SJCRH30 (cell line): Measurements from ENCODE around the gene SLC16A4. TPM values are rescaled to one million over a fixed set of nuclear protein-coding genes. Genes with fewer than 3 reads are reported as not detected.
"Not testable (repeated sequence)": the region's sequence is repeated elsewhere in the genome, so short reads cannot be mapped to it uniquely, and the experiment has no call there.

Source experiments
- DNase-seq, 2 experiments: peaks; one replicate each; pipeline ENCODE4 v3.0.0-alpha.2; 2015 to 2020
- H3K27ac ChIP-seq: fragments of 250-450 bp; sonication (Bioruptor Pico); 2 replicates; pipeline ENCODE4 v1.5.1; 2020; ENCODE audit warnings: mild to moderate bottlenecking, moderate library complexity
- H3K27me3 ChIP-seq: fragments of 250-450 bp; sonication (Bioruptor Pico); 2 replicates; pipeline ENCODE4 v1.5.1; 2020; ENCODE audit warnings: mild to moderate bottlenecking, moderate library complexity
- H3K36me3 ChIP-seq: fragments of 250-450 bp; sonication (Bioruptor Pico); 2 replicates; pipeline ENCODE4 v1.5.1; 2020; ENCODE audit warnings: mild to moderate bottlenecking, moderate library complexity
- H3K4me1 ChIP-seq: fragments of 250-450 bp; sonication (Bioruptor Pico); 2 replicates; pipeline ENCODE4 v1.5.1; 2020; ENCODE audit warnings: mild to moderate bottlenecking, moderate library complexity
- H3K4me3 ChIP-seq: fragments of 250-450 bp; sonication (Bioruptor Pico); 2 replicates; pipeline ENCODE4 v1.5.1; 2020; ENCODE audit warnings: mild to moderate bottlenecking, moderate library complexity
- H3K9me3 ChIP-seq: fragments of 250-450 bp; sonication (Bioruptor Pico); replicated peaks from 2 replicates; pipeline ENCODE4 v1.5.1; 2020; ENCODE audit warnings: mild to moderate bottlenecking, moderate library complexity
- total RNA-seq: library from RNA; depleted of rRNA; stranded (reverse); fragments of >200 nt; shearing (Covaris generic); gene quantifications from 2 replicates; pipeline ENCODE4 v1.2.3, GENCODE V29; 2014

SLC16A4 gene
- total RNA-seq, 1 experiment from 2014 or later = 4.9 TPM

DNA sequence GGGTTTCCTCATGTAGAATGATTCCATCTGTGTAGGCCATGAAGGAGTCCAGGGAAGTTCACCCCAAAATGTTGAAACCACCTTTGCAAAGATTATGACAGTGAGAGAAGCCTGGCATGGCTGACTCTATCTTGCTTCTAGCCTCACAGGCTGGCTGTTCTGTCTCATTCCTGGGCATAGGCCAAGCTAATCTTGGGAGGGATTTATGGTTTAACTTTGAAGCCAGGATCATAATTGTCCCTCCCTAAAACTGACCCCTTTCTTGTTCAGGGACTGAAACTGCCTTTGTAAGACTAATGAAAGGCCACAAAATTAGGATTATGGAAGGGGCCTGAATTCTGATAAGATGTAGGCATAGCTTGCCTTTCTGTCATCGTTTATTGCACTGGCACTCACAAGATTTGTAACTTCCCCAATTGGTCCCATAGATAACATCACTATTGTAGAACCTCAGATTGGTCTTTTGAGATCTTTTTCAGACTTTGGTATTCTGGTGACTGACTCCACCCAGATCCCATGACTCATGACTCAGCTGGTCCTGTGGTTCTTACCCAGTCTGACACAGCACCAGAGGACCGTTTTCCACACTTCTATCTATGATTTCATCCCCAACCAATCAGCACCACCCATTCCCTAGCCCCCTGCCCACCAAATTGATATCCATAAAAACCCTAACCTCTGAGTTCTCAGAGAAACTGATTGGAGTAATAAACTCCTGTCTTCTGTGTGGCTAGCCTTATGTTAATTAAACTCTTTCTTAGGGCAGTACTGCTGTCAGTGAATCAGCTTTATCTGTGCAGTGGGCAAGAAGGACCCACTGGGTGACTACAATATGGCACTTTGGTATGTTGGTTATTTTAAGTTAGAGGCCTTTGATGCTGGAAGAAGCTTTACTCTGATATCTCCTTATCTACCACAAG lies 30.3 kb upstream of the SLC16A4 start:
- Histone ChIP-seq H3K9me3 (no peaks in the 10 kb centered on the region), H3K4me3 (no peak overlapping the region), H3K36me3 (no peaks in the 10 kb centered on the region), H3K27ac (no peak overlapping the region), H3K27me3 (no peaks in the 10 kb centered on the region; the same call in 1 of the 2 replicates), H3K4me1 (no peaks in the 10 kb centered on the region)
- no peak for DNase-seq

DNA sequence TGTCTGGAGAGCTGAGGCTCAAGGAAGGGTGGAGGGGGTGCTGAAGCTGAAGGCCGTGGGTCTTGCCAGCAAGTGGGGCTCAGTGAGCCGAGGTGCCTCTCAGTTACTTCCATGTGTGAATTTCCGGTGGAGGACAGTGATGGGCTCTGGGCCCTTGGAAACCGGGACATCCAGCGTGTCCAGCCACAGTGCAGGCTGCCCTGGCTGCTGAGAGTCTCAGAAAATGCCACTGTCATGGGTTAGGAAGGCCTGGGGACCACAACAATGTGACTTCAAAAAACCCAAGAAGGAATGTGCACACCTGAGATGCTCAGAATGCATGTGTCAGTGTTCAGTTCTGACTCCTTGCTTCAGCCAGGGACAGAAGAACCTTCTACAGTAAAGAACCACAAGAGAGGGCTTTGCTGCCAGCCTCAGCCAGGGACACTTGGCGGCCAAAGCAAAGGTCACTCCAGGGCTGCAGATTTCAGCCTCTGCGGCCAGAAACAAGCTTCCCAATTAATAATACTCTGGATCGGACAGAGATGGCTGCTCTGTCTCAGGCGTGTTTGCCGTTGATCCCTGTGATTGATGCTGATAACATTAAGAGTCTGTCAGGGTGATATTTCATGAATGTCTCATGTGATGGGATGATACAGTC lies 29.3 kb upstream of the SLC16A4 start:
- DNase-seq = no peak
- Histone ChIP-seq H3K36me3 (no peaks in the 10 kb centered on the region), H3K4me1 (no peaks in the 10 kb centered on the region), H3K27me3 (no peaks in the 10 kb centered on the region), H3K9me3 (no peaks in the 10 kb centered on the region), H3K27ac (no peak overlapping the region), H3K4me3 (no peak overlapping the region)

DNA sequence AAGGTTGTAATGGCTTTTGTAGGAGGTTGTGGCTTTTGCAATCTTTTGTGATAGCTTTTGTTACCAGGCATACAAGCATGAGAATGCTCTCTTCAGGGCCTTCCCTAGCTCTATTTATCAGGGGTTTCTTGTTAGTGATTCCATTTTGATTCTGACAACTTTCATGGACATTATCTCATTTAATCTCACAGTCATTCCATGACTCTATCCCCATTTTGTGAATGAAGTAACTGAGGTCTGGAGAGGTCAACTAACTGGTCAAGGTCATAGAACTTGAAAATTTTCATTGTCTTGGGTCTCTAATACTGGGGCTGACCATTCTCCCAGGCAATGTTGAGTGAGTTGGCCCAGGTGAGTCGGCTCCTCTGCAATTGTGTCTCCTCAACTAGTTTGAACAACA lies 27.9 kb upstream of the SLC16A4 start:
- no peak for DNase-seq
- Histone ChIP-seq H3K36me3 (no peaks in the 10 kb centered on the region), H3K9me3 (no peaks in the 10 kb centered on the region), H3K27ac (no peak overlapping the region), H3K4me3 (no peak overlapping the region), H3K27me3 (no peaks in the 10 kb centered on the region), H3K4me1 (no peaks in the 10 kb centered on the region)

DNA sequence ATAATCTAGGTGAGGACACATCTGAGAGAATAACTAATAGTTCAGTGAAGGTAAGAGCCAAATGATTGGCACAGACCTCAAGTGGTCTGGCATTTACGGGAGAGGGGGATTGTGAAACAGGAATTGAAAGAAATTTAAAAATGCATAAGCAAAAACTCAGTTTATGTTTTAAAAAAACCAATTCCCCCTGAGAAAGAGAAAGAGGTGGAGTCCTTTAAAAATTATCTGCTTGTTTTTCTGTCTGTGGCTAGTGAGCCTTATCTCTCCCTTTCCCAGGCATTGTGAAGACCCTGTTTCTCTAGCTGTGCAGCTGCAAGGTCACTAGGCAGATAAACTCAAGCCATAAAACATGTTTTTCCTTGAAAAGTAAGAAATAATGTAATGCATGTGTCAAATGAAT lies 22.2 kb upstream of the SLC16A4 start:
- not testable (repeated sequence) for H3K27me3 ChIP-seq, DNase-seq

DNA sequence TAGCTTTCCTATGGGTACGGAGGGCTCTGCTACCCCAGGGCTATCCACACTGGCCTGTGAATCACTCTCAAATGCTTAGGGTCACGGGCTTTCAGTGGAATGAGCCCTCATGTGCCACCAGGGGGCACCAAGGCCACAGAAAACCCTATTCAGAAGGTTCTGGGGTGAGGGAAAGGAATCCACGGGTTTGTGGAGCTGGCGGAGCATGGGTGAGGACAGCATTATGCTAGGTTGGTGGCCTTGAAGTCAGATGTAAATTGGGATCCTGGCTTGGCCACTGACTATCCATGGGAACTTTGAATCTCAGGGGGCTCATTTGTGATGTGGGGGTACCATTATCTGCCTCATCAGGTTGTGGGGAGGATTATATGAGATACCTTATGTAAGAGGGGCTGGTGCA lies 21.8 kb upstream of the SLC16A4 start:
- H3K4me1 ChIP-seq = no peaks in the 10 kb centered on the region
- DNase-seq = peak; percentile 50 to 76
- no peaks in the 10 kb centered on the region for H3K27me3 ChIP-seq
- no peaks in the 10 kb centered on the region for H3K9me3 ChIP-seq
- H3K4me3 ChIP-seq = no peak overlapping the region
- no peak overlapping the region for H3K27ac ChIP-seq
- H3K36me3 ChIP-seq = no peaks in the 10 kb centered on the region

More for the DNA sequence above, 22.2 kb upstream of the SLC16A4 start:
- H3K27ac ChIP-seq, H3K36me3 ChIP-seq, H3K4me1 ChIP-seq, H3K9me3 ChIP-seq, H3K4me3 ChIP-seq: not testable (repeated sequence)

DNA sequence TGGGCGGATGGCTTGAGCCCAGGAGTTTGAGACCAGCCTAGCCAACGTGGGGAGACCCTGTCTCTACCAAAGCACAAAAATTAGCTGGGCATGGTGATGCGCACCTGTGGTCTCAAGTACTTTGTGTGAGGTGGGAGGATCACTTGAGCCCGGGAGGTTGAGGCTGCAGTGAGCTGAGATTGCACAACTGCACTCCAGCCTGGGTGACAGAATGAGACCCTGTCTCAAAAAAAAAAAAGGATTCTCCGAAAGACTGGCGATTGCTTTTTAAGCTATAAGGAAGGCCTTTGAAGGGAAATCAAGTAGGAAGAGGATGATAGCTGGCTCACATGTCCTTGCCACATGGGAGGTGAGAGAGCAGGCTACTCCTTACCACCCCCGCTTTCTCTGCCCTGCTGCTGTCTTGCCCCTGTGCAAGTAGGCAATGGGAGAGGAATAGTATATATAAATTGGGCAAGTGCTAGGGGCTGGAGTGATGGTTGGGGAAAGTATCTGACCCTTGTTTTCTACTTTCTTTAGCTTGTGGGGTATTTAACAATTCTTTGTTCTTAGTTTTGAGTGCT lies 20.4 kb upstream of the SLC16A4 start:
- Histone ChIP-seq H3K27me3 (no peaks in the 10 kb centered on the region), H3K9me3 (no peaks in the 10 kb centered on the region), H3K4me1 (no peaks in the 10 kb centered on the region), H3K27ac (no peak overlapping the region), H3K36me3 (no peaks in the 10 kb centered on the region), H3K4me3 (no peak overlapping the region)
- DNase-seq = no peak

DNA sequence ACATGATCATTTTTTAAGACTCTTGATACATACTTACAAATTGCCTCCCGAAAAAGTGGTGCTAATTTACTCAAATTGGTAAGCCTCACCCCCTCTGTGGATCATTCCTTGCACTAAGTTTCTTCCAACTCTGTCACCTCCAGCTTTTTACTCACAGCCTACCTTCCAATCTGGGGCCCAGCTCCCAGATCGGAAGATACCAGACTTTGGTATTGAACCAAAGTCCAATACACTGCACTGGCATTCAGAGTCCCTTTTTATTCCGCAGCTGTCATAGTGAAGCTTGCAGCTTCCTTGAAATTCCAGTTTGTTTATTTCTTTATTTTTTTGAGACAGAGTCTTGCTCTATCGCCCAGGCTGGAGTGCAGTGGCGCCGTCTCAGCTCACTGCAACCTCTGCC lies 18.5 kb upstream of the SLC16A4 start:
- no peaks in the 10 kb centered on the region for H3K27me3 ChIP-seq
- no peaks in the 10 kb centered on the region for H3K9me3 ChIP-seq
- no peak overlapping the region for H3K27ac ChIP-seq
- no peak overlapping the region for H3K4me3 ChIP-seq
- H3K4me1 ChIP-seq = no peaks in the 10 kb centered on the region
- peaks cover 12% of the 10 kb centered on the region for H3K36me3 ChIP-seq
- no peak for DNase-seq

DNA sequence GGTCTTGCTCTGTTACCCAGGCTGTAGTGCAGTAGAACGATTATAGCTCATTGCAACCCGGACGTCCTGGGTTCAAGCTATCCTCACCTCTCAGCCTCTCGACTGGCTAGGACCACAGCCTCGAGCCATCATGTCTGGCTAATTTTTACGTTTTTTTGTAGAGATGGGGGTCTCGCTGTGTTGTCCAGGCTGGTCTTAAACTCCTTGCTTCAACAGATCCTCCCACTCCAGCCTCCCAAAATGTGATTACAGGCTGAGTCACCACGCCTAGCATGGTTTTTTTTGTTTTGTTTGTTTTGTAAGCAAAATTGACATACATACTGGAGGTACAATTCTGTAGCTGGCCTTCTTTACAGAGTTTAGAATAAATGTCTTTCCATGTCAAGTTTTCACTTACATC lies 17.7 kb upstream of the SLC16A4 start:
- Histone ChIP-seq H3K4me1 (no peaks in the 10 kb centered on the region), H3K4me3 (peak overlapping the region; percentile 88), H3K27ac (no peak overlapping the region), H3K27me3 (no peaks in the 10 kb centered on the region), H3K36me3 (peaks cover 21% of the 10 kb centered on the region), H3K9me3 (no peaks in the 10 kb centered on the region)
- DNase-seq = no peak

DNA sequence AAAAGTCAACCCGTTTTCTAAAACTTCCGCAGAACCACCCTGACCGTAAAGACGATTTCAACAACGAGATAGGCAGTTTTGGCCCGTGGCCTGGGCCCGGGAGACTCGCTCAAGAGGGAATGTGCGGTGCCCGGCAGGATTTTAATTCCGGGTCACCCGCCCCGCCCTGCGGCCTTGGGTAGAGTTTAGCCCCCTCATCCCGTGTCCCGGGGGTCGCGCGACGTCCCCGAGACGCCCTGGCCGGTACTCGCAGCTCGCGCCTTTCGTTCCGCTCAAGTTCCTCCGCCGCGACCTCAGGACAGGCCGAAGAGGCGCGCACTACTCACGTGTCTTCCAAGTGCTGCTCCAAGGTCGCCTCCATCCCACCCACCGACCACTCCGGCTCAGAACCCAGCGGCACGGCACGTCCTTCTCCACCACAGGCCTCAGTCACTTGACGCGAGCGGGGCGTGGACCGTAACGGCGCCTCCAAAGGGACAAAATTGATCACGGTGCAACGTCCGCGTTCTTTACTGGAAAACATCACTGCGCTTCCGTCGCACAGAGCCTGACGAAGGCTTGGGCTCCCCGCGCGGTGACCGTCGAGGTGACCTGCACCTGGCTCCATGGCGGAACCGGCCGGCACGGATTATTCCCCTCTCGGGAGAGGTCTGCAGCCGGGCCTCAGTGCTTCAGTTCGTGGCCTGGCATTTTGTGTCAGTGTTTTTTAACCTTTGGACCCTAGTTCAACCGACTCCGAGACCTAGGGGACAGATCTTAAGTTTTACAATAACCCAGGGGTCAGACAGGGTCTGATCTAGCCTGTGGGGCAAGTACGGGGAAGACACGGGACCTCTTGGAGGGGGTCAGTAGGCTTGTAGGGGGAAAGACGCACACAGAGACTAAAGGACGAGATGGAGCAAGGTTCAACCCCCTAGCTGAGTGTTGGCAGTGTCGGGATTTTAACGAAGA lies 16.7 kb upstream of the SLC16A4 start, which contains the start of gene LAMTOR5:
LAMTOR5 (minus strand) TSS at position 435 of the 951 bp plus-strand sequence; CDS start at position 361, 74 bp downstream.
- peak; percentile 89 to 92 for DNase-seq
- H3K36me3 ChIP-seq = peaks cover 30% of the 10 kb centered on the region
- no peaks in the 10 kb centered on the region for H3K27me3 ChIP-seq
- H3K9me3 ChIP-seq = no peaks in the 10 kb centered on the region
- no peaks in the 10 kb centered on the region for H3K4me1 ChIP-seq
- H3K4me3 ChIP-seq = peak within 1 kb of the TSS; percentile 88
- peak within 1 kb of the TSS; percentile 80 for H3K27ac ChIP-seq

DNA sequence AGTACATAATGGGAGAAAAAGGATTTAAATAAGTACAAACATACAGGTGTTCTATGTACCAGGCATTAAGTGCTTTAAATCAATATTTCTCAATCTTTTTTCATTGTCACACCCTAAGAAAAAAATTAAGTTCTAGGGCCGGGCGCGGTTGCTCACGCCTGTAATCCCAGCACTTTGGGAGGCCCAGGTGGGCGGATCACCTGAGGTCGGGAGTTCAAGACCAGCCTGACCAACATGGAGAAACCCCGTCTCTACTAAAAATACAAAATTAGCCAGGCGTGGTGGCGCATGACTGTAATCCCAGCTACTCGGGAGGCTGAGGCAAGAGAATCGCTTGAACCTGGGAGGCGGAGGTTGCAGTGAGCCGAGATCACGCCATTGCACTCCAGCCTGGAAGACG lies 15.6 kb upstream of the SLC16A4 start:
- not testable (repeated sequence) for DNase-seq, H3K4me1 ChIP-seq, H3K9me3 ChIP-seq, H3K27me3 ChIP-seq, H3K27ac ChIP-seq
- peak overlapping the region; percentile 88 for H3K4me3 ChIP-seq
- H3K36me3 ChIP-seq = peaks cover 41% of the 10 kb centered on the region

DNA sequence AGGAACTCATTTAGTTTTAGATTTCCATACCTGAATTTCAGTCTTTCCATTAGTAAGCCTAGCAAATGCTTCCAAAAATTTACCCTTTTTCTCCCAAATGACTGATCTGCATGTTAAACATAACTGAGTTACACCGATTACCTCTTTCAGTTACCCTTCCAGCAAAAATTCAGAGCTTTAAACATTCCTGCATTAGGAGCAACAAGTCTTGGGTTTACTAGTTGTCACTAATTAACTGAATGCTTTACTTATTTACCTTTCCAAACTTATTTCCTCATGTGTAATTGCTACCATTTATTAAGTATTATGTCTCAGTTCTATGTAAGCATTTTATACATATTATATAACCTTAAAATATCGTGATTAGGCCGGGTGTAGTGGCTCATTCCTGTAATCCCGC lies 13.6 kb upstream of the SLC16A4 start:
- no peak overlapping the region for H3K4me3 ChIP-seq
- no peak for DNase-seq
- H3K27ac ChIP-seq = no peak overlapping the region
- no peaks in the 10 kb centered on the region for H3K9me3 ChIP-seq
- H3K4me1 ChIP-seq = no peaks in the 10 kb centered on the region
- H3K27me3 ChIP-seq = no peaks in the 10 kb centered on the region
- H3K36me3 ChIP-seq = peaks cover 54% of the 10 kb centered on the region

DNA sequence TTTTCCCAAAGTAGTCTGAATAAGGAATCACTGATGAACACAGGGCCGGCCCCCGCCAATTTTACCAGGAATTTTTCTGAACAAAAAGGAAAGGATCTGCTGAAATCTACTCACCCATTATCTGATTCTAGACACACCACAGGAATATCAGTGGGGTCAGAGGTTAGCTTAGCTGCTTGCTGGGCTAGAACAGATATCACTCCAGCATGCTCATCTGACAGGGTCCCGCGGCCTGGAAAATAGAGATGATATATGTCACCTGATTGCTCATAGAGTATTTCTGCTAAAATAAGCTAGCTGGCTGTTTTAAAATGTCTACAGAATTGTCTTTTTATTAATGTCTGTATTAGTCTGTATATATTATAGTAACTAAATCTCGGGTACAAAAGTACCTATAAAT lies 13.0 kb upstream of the SLC16A4 start:
- H3K9me3 ChIP-seq = no peaks in the 10 kb centered on the region
- H3K4me3 ChIP-seq = no peak overlapping the region
- no peaks in the 10 kb centered on the region for H3K27me3 ChIP-seq
- no peak for DNase-seq
- no peak overlapping the region for H3K27ac ChIP-seq
- H3K36me3 ChIP-seq = peaks cover 54% of the 10 kb centered on the region
- no peaks in the 10 kb centered on the region for H3K4me1 ChIP-seq

DNA sequence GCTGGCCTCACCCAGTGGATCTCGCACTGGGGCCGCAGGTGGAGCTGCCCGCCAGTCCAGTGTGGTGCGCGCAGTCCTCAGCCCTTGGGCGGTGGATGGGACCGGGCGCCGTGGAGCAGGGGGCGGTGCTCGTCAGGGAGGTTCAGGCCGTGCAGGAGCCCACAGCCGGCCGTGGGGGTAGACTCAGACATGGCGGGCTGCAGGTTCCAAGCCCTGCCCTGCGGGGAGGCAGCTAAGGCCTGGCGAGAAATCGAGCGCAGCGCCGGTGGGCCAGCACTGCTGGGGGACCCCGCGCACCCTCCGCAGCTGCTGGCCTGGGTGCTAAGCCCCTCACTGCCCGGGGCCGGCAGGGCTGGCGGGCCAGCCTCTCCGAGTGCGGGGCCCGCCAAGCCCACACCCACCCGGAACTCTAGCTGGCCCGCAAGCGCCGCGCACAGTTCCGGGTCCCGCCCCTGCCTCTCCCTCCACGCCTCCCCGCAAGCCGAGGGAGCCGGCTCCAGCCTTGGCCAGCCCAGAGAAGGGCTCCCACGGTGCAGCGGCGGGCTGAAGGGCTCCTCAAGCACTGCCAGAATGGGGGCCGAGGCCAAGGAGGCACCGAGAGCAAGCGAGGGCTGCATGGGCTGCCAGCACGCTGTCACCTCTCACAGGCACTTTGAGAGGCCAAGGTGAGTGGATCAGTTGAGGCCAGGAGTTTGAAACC lies 5.6 kb upstream of the SLC16A4 start:
- not testable (repeated sequence) for H3K9me3 ChIP-seq, H3K4me1 ChIP-seq, H3K27ac ChIP-seq, DNase-seq, H3K27me3 ChIP-seq, H3K4me3 ChIP-seq
- peaks cover 19% of the 10 kb centered on the region for H3K36me3 ChIP-seq

DNA sequence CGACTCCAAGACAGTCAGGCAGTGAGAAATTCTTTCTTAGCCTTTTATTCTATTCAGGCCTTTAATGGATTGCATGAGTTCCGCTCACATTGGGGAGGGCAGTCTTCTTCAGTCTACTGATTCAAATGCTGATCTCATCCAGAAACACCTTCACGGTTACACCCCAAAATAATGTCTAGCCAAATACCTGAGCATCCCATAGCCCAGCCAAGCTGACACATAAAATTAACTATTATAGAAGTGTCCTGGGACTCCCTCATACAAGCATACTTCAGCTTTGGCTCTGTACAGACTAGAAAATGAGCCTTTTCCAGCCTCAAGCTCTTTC lies 3.6 kb upstream of the SLC16A4 start:
- H3K36me3 ChIP-seq = peaks cover 6% of the 10 kb centered on the region; the same call in 1 of the 2 replicates
- H3K9me3 ChIP-seq = no peaks in the 10 kb centered on the region
- DNase-seq = no peak
- peaks cover 10% of the 10 kb centered on the region; the same call in 1 of the 2 replicates for H3K4me1 ChIP-seq
- H3K27me3 ChIP-seq = no peaks in the 10 kb centered on the region
- no peak overlapping the region for H3K27ac ChIP-seq
- no peak overlapping the region for H3K4me3 ChIP-seq
